Mesothelial cell of epicardium (in vitro differentiated cells): ENCODE measurements around the gene RNF152. TPM values are rescaled to one million over a fixed set of nuclear protein-coding genes. Genes with fewer than 3 reads are reported as not detected.

Source experiments
- DNase-seq, 2 experiments: peaks; one replicate each; pipeline ENCODE4 v3.0.0; 2021; ENCODE audit warnings: low spot score in 2 of 2; ENCODE audit not compliant: unreplicated experiment in 2 of 2
- H3K27ac Mint-ChIP-seq: 2 replicates; pipeline ENCODE4 v1.8.0; 2021; ENCODE audit warnings: mixed read lengths
- H3K27me3 Mint-ChIP-seq: 2 replicates; pipeline ENCODE4 v1.8.0; 2021; ENCODE audit warnings: low read depth, mixed read lengths
- H3K36me3 Mint-ChIP-seq: 2 replicates; pipeline ENCODE4 v1.8.0; 2021; ENCODE audit warnings: mixed read lengths
- H3K4me1 Mint-ChIP-seq: 2 replicates; pipeline ENCODE4 v1.8.0; 2021; ENCODE audit warnings: mixed read lengths
- H3K4me3 Mint-ChIP-seq: 2 replicates; pipeline ENCODE4 v1.8.0; 2021; ENCODE audit warnings: mild to moderate bottlenecking, moderate library complexity, mixed read lengths
- H3K9me3 Mint-ChIP-seq: 2 replicates; pipeline ENCODE4 v1.8.0; 2021; ENCODE audit warnings: mixed read lengths
- CTCF ChIP-seq: fragments of 200-600 bp; sonication (generic); IDR thresholded peaks from one replicate; pipeline ENCODE4 v1.5.0; 2021; ENCODE audit warnings: antibody characterized with exemption; ENCODE audit not compliant: unreplicated experiment
- total RNA-seq: library from RNA; stranded (reverse); gene quantifications from 3 replicates; pipeline ENCODE4 v1.2.1, GENCODE V29; 2021

RNF152 gene
- total RNA-seq, 1 donor from 2014 or later = 28.6 TPM

GRCh38 chr18:61889541-61889940 lies 3.3 kb downstream of the RNF152 start:
- DNase-seq = no peak
- peaks cover 14% of the 10 kb centered on the region for H3K4me1 Mint-ChIP-seq
- no peak overlapping the region for H3K27ac Mint-ChIP-seq
- H3K36me3 Mint-ChIP-seq = peaks cover 8% of the 10 kb centered on the region
- peaks cover 10% of the 10 kb centered on the region for H3K27me3 Mint-ChIP-seq
- H3K4me3 Mint-ChIP-seq = no peak overlapping the region
- no peak for TF ChIP-seq CTCF
- H3K9me3 Mint-ChIP-seq = no peaks in the 10 kb centered on the region

- Mint-ChIP-seq H3K36me3 (peaks cover 8% of the 10 kb centered on the region), H3K4me1 (peaks cover 14% of the 10 kb centered on the region), H3K4me3 (no peak overlapping the region), H3K9me3 (no peaks in the 10 kb centered on the region), H3K27ac (no peak overlapping the region), H3K27me3 (peaks cover 10% of the 10 kb centered on the region)
- DNase-seq = no peak
- no peak for TF ChIP-seq CTCF
These were observed 4.2 kb downstream of the RNF152 start for GRCh38 chr18:61888622-61889021.

GRCh38 chr18:61887838-61888237 lies 5.0 kb downstream of the RNF152 start:
- TF ChIP-seq CTCF = no peak
- DNase-seq = no peak
- Mint-ChIP-seq H3K36me3 (peaks cover 8% of the 10 kb centered on the region), H3K9me3 (no peaks in the 10 kb centered on the region), H3K27me3 (peaks cover 10% of the 10 kb centered on the region), H3K4me3 (no peak overlapping the region), H3K27ac (no peak overlapping the region), H3K4me1 (peaks cover 10% of the 10 kb centered on the region)

- Mint-ChIP-seq H3K27ac (no peak overlapping the region), H3K9me3 (peaks cover 8% of the 10 kb centered on the region), H3K4me3 (no peak overlapping the region), H3K27me3 (no peaks in the 10 kb centered on the region), H3K4me1 (no peaks in the 10 kb centered on the region), H3K36me3 (peaks cover 18% of the 10 kb centered on the region)
- no peak for DNase-seq
- TF ChIP-seq CTCF = no peak
These were observed 9.3 kb downstream of the RNF152 start for GRCh38 chr18:61883547-61883946.

- H3K36me3 Mint-ChIP-seq = peaks cover 16% of the 10 kb centered on the region
- no peak for TF ChIP-seq CTCF
- no peak for DNase-seq
These were observed 10.4 kb downstream of the RNF152 start for GRCh38 chr18:61882296-61883004.

More at GRCh38 chr18:61882296-61883004, 10.4 kb downstream of the RNF152 start:
- no peaks in the 10 kb centered on the region for H3K27me3 Mint-ChIP-seq
- H3K4me3 Mint-ChIP-seq = no peak overlapping the region
- no peaks in the 10 kb centered on the region for H3K4me1 Mint-ChIP-seq
- no peak overlapping the region for H3K27ac Mint-ChIP-seq
- peaks cover 8% of the 10 kb centered on the region for H3K9me3 Mint-ChIP-seq
